Measurements from ENCODE around the gene BCL11A. TPM values are rescaled to one million over a fixed set of nuclear protein-coding genes. Genes with fewer than 3 reads are reported as not detected.

The BCL11A gene
- total and polyA plus RNA-seq, 12 donors = 3.2 to 38.5 (median 22.7) TPM

DNA sequence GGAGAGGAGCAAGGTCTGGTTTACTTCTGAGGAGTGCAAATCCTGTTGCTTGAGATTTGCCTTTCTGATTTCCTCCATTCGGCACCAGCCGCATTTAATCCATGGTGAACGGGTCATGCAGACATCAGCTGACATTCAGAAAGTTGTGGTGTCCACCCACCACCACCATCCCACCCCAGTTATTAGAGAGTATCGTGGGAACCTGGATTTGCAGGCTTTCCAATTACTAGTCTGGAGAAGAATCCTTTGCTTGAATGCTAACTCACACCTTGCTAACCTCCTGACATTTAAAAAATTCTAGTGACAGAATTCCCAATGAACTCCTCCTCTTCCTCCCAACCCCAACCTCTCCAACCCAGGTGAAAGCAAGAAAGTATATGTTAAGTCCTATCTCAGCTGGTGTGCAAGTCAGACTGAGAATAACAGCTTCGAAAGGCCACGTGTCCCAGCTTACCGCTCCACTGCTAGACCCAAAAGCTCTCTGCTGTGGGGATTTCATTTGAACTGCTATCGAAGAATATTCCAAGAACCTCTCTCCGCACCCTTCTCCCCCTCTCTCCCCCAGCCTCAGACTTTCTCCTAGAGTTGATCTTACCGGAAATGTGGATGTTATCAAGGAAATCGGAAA, 17.7 kb downstream of the BCL11A start:
- 61 to 66% methylated on average over 11 of the region's 11 CpGs for WGBS, 2 donors
- DNase-seq (no peak), ATAC-seq (peak in 2 of 8 donors; percentile 32 to 38)
- Histone ChIP-seq H3K4me1 (peaks cover 0 to 88% (median 33%) of the 10 kb centered on the region in 9 donors), H3K27ac (peak overlapping the region in 8 of 10 donors; percentile 5 to 70 (median 42)), H3K36me3 (no peaks in the 10 kb centered on the region), H3K4me3 (no peak overlapping the region), H3K27me3 (peaks cover 0 to 49% (median 33%) of the 10 kb centered on the region in 7 donors), H3K9me3 (no peaks in the 10 kb centered on the region)
- intact Hi-C loops (cut with DNase I) = no loop called here
- TF ChIP-seq, protein P1, sequence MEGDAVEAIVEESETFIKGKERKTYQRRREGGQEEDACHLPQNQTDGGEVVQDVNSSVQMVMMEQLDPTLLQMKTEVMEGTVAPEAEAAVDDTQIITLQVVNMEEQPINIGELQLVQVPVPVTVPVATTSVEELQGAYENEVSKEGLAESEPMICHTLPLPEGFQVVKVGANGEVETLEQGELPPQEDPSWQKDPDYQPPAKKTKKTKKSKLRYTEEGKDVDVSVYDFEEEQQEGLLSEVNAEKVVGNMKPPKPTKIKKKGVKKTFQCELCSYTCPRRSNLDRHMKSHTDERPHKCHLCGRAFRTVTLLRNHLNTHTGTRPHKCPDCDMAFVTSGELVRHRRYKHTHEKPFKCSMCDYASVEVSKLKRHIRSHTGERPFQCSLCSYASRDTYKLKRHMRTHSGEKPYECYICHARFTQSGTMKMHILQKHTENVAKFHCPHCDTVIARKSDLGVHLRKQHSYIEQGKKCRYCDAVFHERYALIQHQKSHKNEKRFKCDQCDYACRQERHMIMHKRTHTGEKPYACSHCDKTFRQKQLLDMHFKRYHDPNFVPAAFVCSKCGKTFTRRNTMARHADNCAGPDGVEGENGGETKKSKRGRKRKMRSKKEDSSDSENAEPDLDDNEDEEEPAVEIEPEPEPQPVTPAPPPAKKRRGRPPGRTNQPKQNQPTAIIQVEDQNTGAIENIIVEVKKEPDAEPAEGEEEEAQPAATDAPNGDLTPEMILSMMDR (IDR thresholded peaks at IDR 0.05) = no peak

DNA sequence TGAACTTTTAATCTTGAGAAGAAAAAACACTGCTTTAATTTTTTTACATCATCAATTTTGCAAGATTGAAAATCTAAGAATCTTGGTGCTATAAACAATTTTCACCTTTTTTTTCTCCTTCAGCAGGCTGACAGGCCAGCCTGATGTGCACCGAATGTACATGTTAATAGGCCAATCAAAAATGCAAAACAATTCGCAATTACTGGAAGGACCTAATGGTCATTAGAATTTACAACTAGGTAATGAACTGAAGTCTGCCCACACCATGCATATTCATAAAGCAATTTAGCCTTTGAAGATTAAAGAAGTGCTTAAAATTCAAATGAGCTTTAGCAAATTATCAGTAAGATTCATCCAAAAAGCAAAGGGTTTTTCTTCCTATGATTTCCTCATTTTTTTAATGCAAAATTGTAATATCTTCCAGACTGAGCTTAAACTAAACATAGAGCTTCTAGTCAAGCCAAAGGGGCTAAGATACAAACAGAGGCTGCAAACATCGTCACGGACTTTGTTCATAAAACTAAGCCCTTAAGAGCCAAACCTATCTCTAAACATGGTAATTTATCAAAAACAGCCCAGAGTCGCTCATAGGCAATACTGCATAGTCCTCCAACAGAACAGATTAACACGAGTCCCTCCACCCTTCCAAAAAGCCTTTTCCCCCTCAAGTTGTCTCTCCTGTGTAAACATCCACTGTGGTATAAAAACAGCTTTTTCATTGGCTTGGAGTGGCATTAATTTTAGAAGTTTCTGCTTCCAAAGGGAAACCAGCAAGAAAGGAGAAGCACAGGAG, 18.4 kb downstream of the BCL11A start:
- intact Hi-C loops (cut with DNase I) = loop anchor here in 1 of 10 donors (5.0 kb wide), 1 partner anchor 48 kb away; no protein-coding TSS in a partner anchor
- Histone ChIP-seq H3K27ac (peak overlapping the region in 5 of 10 donors; percentile 5 to 70 (median 26)), H3K36me3 (no peaks in the 10 kb centered on the region), H3K4me1 (peaks cover 0 to 87% (median 33%) of the 10 kb centered on the region in 9 donors), H3K9me3 (no peaks in the 10 kb centered on the region), H3K27me3 (peaks cover 0 to 55% (median 31%) of the 10 kb centered on the region in 7 donors), H3K4me3 (no peak overlapping the region)
- TF ChIP-seq, protein P1 (IDR thresholded peaks at IDR 0.05) = no peak
- 75 to 76% methylated on average over 6 of the region's 6 CpGs for WGBS, 2 donors
- ATAC-seq (no peak), DNase-seq (no peak)

DNA sequence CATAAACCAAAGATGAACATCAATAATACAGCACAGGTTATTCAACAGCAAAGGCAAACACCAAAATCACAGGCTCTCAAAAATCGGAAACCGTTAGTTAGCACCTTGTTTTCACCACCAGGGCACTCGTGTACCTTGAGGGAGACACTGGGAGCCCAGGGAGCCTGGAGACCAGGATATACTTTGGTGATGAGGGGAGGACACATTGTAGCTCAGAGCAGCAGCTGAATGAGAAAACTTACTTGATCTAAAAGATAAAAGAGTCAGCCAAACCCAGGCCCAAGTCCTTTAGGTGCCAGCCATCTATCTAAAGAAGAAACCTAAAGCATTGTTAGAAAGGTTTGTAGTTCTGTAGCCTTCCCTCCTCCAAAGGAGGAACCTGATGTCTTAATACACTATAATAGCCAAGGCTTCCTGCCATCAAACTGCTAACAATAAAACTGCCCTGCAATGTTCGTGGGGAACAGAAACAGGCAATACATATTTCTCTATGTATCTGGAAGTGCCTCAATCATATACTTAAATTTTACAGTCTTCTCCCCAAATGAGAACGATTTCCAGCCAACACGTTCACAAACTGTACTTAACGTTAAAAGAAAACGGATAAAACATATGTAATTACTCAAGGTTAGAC, 19.3 kb downstream of the BCL11A start:
- no peak for DNase-seq
- no peak for ATAC-seq
- H3K27ac ChIP-seq = peak overlapping the region in 2 of 10 donors; percentile 12 to 20
- TF ChIP-seq, protein P1 (IDR thresholded peaks at IDR 0.05) = no peak
- intact Hi-C loops (cut with DNase I) = loop anchor here in 1 of 10 donors (5.0 kb wide), 1 partner anchor 47 kb away; no protein-coding TSS in a partner anchor
- peaks cover 0 to 87% (median 33%) of the 10 kb centered on the region in 9 donors for H3K4me1 ChIP-seq
- H3K9me3 ChIP-seq = no peaks in the 10 kb centered on the region
- WGBS, 2 donors = 47 to 49% methylated on average over 8 of the region's 8 CpGs
- H3K36me3 ChIP-seq = no peaks in the 10 kb centered on the region
- H3K27me3 ChIP-seq = peaks cover 0 to 52% (median 31%) of the 10 kb centered on the region in 7 donors
- no peak overlapping the region for H3K4me3 ChIP-seq

Measured in heart right ventricle (tissue), 16 donors.